BLaER1 treated with 17β-estradiol and CSF1 and Interleukin-3, amounts not matched to agents 10 nM and 100 nM (cell line): Measurements from ENCODE around the gene TNNI3K.

Experiments
- H3K27ac ChIP-seq, 11 experiments: shearing (Covaris generic); formaldehyde crosslinking; 2 replicates each; pipeline ENCODE4 v1.8.1; 2022
- H3K27me3 ChIP-seq, 11 experiments: shearing (Covaris generic); formaldehyde crosslinking; 2 replicates each; pipeline ENCODE4 v1.8.1; 2022
- H3K36me3 ChIP-seq, 11 experiments: shearing (Covaris generic); formaldehyde crosslinking; 2 replicates each; pipeline ENCODE4 v1.8.1; 2022
- H3K4me1 ChIP-seq, 10 experiments: shearing (Covaris generic); formaldehyde crosslinking; 2 replicates each; pipeline ENCODE4 v1.8.1; 2022
- H3K4me2 ChIP-seq, 11 experiments: shearing (Covaris generic); formaldehyde crosslinking; 2 replicates each; pipeline ENCODE4 v1.8.1; 2022
- H3K4me3 ChIP-seq, 10 experiments: shearing (Covaris generic); formaldehyde crosslinking; 2 replicates each; pipeline ENCODE4 v1.8.1; 2022
- H3K9ac ChIP-seq, 11 experiments: shearing (Covaris generic); formaldehyde crosslinking; 2 replicates each; pipeline ENCODE4 v1.8.1; 2022
- H3K9me3 ChIP-seq, 11 experiments: shearing (Covaris generic); formaldehyde crosslinking; replicated peaks in 1 of 11; 2 replicates each; pipeline ENCODE4 v1.8.1; 2022
- H4K20me1 ChIP-seq, 11 experiments: shearing (Covaris generic); formaldehyde crosslinking; 2 replicates each; pipeline ENCODE4 v1.8.1; 2022
- Cebpa-rat ChIP-seq, 11 experiments: shearing (Covaris generic); IDR thresholded peaks; 2 replicates each; pipeline ENCODE4 v1.8.1; 2022

TNNI3K gene

DNA sequence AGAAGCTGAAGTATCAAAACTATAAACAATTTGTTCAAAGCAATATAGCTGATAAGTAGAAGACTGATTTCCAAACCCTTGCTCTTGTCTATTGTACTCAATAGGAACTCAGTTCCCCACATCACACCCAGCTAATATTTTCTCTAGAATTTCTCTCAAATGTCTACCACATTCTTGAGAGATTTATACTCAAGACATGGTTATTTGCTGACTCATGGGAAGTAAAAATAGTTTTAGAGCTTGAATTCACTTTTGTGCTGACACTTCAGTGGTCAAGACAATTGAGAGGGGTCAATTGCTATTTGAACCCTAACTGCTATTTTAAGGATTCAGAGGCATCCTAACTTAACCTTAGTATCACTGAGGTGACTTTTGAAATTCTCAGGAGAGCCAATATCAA is 99.0 kb downstream of the TNNI3K start:
- TF ChIP-seq Cebpa-rat (IDR thresholded peaks at IDR 0.05): no peak
- no peak overlapping the region for H3K4me3 ChIP-seq
- H3K4me2 ChIP-seq: no peak overlapping the region
- H3K9ac ChIP-seq: no peak overlapping the region
- no peaks in the 10 kb centered on the region for H4K20me1 ChIP-seq
- H3K27ac ChIP-seq: no peak overlapping the region
- H3K4me1 ChIP-seq: no peaks in the 10 kb centered on the region
- H3K27me3 ChIP-seq: no peaks in the 10 kb centered on the region
- H3K36me3 ChIP-seq: no peaks in the 10 kb centered on the region
- no peaks in the 10 kb centered on the region for H3K9me3 ChIP-seq

GRCh38 chr1:74340656-74341055 is 105.5 kb downstream of the TNNI3K start:
- Histone ChIP-seq H3K4me3 (no peak overlapping the region), H3K27ac (no peak overlapping the region), H3K4me2 (no peak overlapping the region), H3K9me3 (no peaks in the 10 kb centered on the region), H3K27me3 (no peaks in the 10 kb centered on the region), H3K36me3 (no peaks in the 10 kb centered on the region), H4K20me1 (no peaks in the 10 kb centered on the region), H3K4me1 (no peaks in the 10 kb centered on the region), H3K9ac (no peak overlapping the region)
- TF ChIP-seq Cebpa-rat (IDR thresholded peaks at IDR 0.05): no peak

DNA sequence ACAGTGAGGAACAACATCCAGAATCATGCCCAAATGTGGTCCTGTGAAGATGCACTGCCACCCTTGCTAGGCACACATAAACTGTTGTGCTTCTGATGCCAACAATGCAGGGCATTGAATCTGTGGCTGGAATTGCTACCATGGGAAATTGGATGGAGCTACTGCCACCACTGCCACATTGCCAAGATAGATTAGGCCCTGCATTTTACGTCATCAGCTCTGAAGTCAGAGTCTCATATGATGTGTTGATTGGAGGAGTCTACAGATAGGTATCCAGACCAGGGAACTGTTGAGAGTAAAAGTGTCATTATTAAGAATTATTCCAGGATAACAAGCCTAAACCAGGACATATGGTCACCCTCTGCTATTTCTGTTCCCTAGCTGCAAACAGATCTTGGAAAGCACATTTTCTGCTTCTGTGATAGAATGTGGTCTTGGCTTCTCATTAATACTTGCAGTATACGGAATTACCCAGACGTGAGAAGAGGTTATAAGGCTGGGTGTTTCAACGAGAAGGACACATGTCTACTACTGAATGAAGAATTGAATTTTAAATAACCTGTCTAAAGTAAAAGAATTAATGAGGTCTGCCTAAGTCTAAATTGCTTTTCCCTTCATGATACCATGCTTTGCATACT is 106.6 kb downstream of the TNNI3K start:
- no peak overlapping the region for H3K4me3 ChIP-seq
- no peaks in the 10 kb centered on the region for H3K27me3 ChIP-seq
- H4K20me1 ChIP-seq: no peaks in the 10 kb centered on the region
- H3K27ac ChIP-seq: no peak overlapping the region
- H3K36me3 ChIP-seq: no peaks in the 10 kb centered on the region
- TF ChIP-seq Cebpa-rat (IDR thresholded peaks at IDR 0.05): no peak
- no peak overlapping the region for H3K9ac ChIP-seq
- H3K4me2 ChIP-seq: no peak overlapping the region
- no peaks in the 10 kb centered on the region for H3K4me1 ChIP-seq
- no peaks in the 10 kb centered on the region for H3K9me3 ChIP-seq

- TF ChIP-seq Cebpa-rat (IDR thresholded peaks at IDR 0.05): no peak
- H3K9me3 ChIP-seq: no peaks in the 10 kb centered on the region
These were observed 108.0 kb downstream of the TNNI3K start for GRCh38 chr1:74343216-74343615.

GRCh38 chr1:74344387-74344786 is 109.2 kb downstream of the TNNI3K start:
- no peaks in the 10 kb centered on the region for H3K9me3 ChIP-seq
- no peaks in the 10 kb centered on the region for H4K20me1 ChIP-seq
- H3K4me3 ChIP-seq: no peak overlapping the region
- no peak overlapping the region for H3K4me2 ChIP-seq
- TF ChIP-seq Cebpa-rat (IDR thresholded peaks at IDR 0.05): no peak
- H3K27me3 ChIP-seq: no peaks in the 10 kb centered on the region
- no peaks in the 10 kb centered on the region for H3K4me1 ChIP-seq
- H3K27ac ChIP-seq: no peak overlapping the region
- H3K9ac ChIP-seq: no peak overlapping the region
- no peaks in the 10 kb centered on the region for H3K36me3 ChIP-seq

More at GRCh38 chr1:74343216-74343615, 108.0 kb downstream of the TNNI3K start:
- H3K4me1 ChIP-seq: no peaks in the 10 kb centered on the region
- H3K4me2 ChIP-seq: no peak overlapping the region
- no peaks in the 10 kb centered on the region for H3K27me3 ChIP-seq
- H4K20me1 ChIP-seq: no peaks in the 10 kb centered on the region
- no peak overlapping the region for H3K4me3 ChIP-seq
- no peak overlapping the region for H3K27ac ChIP-seq
- H3K9ac ChIP-seq: no peak overlapping the region
- H3K36me3 ChIP-seq: no peaks in the 10 kb centered on the region

DNA sequence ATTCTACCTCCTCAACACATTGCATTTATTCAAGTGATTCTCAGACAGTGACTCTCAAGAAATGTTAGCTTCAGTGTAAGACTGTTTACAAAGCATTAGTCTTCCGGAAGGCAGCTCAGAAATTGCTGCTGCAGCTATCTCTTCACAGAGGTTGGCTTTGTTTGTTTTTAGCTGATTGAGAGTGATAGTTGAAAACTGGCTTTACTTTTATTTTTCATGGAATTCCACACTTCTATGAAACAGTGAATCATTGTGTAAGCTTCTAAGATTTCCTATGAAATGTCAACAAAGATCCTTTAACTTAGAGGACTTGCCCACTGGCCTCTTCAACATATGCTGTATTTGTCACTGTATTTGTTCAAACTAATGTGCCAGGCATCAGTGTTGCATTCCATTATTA is 121.3 kb downstream of the TNNI3K start:
- Histone ChIP-seq H3K27me3 (no peaks in the 10 kb centered on the region), H3K4me2 (no peak overlapping the region)

DNA sequence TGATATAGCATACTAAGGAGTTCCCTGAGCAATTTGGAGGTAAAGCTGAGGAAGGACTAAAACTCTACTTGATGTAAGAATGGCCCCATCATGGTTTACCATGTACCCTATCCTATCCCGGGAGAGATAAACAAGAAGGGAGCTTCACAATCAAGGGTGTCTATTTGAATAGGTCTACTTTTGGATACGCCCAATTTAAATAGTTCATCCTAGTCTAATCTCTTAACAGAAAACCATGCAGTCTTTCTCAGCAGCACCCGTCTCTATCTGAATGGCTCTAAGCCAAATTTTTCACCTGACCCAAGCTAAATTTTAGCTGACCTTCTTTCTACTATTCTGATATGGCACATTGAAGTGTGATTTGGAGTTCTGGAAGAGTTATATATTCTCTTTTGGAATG is 122.0 kb downstream of the TNNI3K start:
- H3K27me3 ChIP-seq: no peaks in the 10 kb centered on the region

More for the DNA sequence above, 121.3 kb downstream of the TNNI3K start:
- Histone ChIP-seq H3K9me3 (no peaks in the 10 kb centered on the region), H4K20me1 (no peaks in the 10 kb centered on the region), H3K9ac (no peak overlapping the region), H3K4me1 (no peaks in the 10 kb centered on the region), H3K4me3 (no peak overlapping the region), H3K36me3 (no peaks in the 10 kb centered on the region), H3K27ac (no peak overlapping the region)
- no peak for TF ChIP-seq Cebpa-rat (IDR thresholded peaks at IDR 0.05)

DNA sequence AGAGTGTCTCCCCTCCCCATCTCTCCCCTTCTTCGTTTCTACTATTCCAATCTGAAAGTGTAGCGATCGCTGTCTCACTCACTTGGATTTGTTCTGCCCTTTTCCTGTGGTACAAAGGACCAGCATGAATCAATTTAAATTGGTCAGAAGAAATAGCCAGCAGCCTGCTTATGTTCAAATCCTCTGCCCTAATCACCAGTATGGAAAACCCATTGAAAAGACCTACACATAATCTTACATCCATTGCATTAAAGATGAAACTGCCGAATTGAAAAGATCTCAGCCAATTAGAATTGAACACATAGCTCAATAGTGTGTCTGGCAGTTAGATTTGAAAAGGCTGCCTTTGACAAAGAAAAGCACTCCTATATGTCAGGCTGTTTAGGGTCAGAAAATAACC is 122.6 kb downstream of the TNNI3K start:
- no peaks in the 10 kb centered on the region for H3K4me1 ChIP-seq

More for the DNA sequence above, 122.0 kb downstream of the TNNI3K start:
- H3K27ac ChIP-seq: no peak overlapping the region
- no peak overlapping the region for H3K4me2 ChIP-seq
- H3K36me3 ChIP-seq: no peaks in the 10 kb centered on the region
- H4K20me1 ChIP-seq: no peaks in the 10 kb centered on the region
- no peak overlapping the region for H3K4me3 ChIP-seq
- H3K9ac ChIP-seq: no peak overlapping the region
- H3K9me3 ChIP-seq: no peaks in the 10 kb centered on the region
- H3K4me1 ChIP-seq: no peaks in the 10 kb centered on the region
- TF ChIP-seq Cebpa-rat (IDR thresholded peaks at IDR 0.05): no peak

DNA sequence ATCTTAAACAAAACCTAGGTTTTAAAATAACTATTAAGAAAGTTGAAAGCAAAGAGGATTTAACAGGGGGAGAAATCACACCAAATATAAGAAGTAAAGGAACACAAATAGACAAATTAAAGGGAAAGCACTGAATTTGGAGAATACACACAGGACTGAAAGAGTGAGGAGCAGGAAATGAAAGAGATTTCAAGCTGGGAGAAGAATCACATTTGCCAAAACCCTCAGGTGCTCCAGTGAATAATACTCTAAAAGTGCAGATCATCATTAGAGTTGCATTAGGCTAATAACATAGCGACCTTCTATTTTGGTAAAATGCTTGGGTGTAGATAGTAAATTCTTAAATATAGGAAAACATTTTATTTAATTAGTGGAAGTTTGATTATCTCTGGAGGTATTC is 127.5 kb downstream of the TNNI3K start:
- Histone ChIP-seq H3K9me3 (no peaks in the 10 kb centered on the region), H3K27ac (no peak overlapping the region), H3K4me1 (no peaks in the 10 kb centered on the region), H3K9ac (no peak overlapping the region), H3K4me2 (no peak overlapping the region), H4K20me1 (no peaks in the 10 kb centered on the region), H3K27me3 (no peaks in the 10 kb centered on the region), H3K36me3 (no peaks in the 10 kb centered on the region), H3K4me3 (no peak overlapping the region)
- TF ChIP-seq Cebpa-rat (IDR thresholded peaks at IDR 0.05): no peak

More for the DNA sequence above, 122.6 kb downstream of the TNNI3K start:
- Histone ChIP-seq H3K9me3 (no peaks in the 10 kb centered on the region), H3K9ac (no peak overlapping the region), H3K27ac (no peak overlapping the region), H3K4me2 (no peak overlapping the region), H4K20me1 (no peaks in the 10 kb centered on the region), H3K27me3 (no peaks in the 10 kb centered on the region), H3K36me3 (no peaks in the 10 kb centered on the region), H3K4me3 (no peak overlapping the region)
- TF ChIP-seq Cebpa-rat (IDR thresholded peaks at IDR 0.05): no peak

- H3K36me3 ChIP-seq: no peaks in the 10 kb centered on the region
- no peaks in the 10 kb centered on the region for H3K4me1 ChIP-seq
- no peak overlapping the region for H3K4me2 ChIP-seq
- H3K9me3 ChIP-seq: no peaks in the 10 kb centered on the region
- H3K4me3 ChIP-seq: no peak overlapping the region
- H3K27me3 ChIP-seq: no peaks in the 10 kb centered on the region
- no peaks in the 10 kb centered on the region for H4K20me1 ChIP-seq
- no peak overlapping the region for H3K27ac ChIP-seq
- TF ChIP-seq Cebpa-rat (IDR thresholded peaks at IDR 0.05): no peak
- H3K9ac ChIP-seq: no peak overlapping the region
These were observed 128.0 kb downstream of the TNNI3K start for GRCh38 chr1:74363220-74363619.
